Cardiac muscle cell (in vitro differentiated cells and primary cell): ENCODE data around the gene DLGAP1. TPM values are rescaled to one million over a fixed set of nuclear protein-coding genes. Genes with fewer than 3 reads are reported as not detected.

Experiments
- DNase-seq, 2 donors: peaks; one replicate each; pipeline versions ENCODE4 v3.0.0 to v3.0.0-alpha.2; 2010 to 2017; ENCODE audit warnings: low read depth in 1 of 2, low spot score in 1 of 2
- H3K27ac ChIP-seq: fragments of 200-600 bp; sonication (generic); 2 replicates; pipeline ENCODE4 v1.5.1; 2016
- H3K27me3 ChIP-seq: fragments of 200-600 bp; sonication (generic); 2 replicates; pipeline ENCODE4 v1.6.0; 2016; ENCODE audit warnings: control low read depth
- H3K36me3 ChIP-seq: fragments of 200-600 bp; sonication (generic); 2 replicates; pipeline ENCODE4 v1.5.1; 2016; ENCODE audit warnings: control low read depth
- H3K4me1 ChIP-seq: fragments of 200-600 bp; sonication (generic); 2 replicates; pipeline ENCODE4 v1.8.1; 2017; ENCODE audit warnings: low read depth, mild to moderate bottlenecking, mixed run types
- H3K4me3 ChIP-seq: fragments of 200-600 bp; sonication (generic); 2 replicates; pipeline ENCODE4 v1.5.1; 2016; ENCODE audit warnings: mild to moderate bottlenecking
- H3K9me3 ChIP-seq: fragments of 200-600 bp; sonication (generic); 2 replicates; pipeline ENCODE4 v1.5.1; 2017; ENCODE audit warnings: low read depth, mild to moderate bottlenecking, control low read depth
- polyA plus RNA-seq: library from polyadenylated mRNA; unstranded; fragments of >200 nt; fragmentation: Nextera tagmentation; extraction: Ambion mirVana; gene quantifications from 2 replicates; pipeline ENCODE4 v1.2.1, GENCODE V29; 2016
- total RNA-seq: library from RNA; depleted of rRNA; stranded (reverse); fragments of >200 nt; gene quantifications from 2 replicates; pipeline ENCODE4 v1.2.3, GENCODE V29; 2016
- TF ChIP-seq, protein P1 (sequence below): IDR thresholded peaks from 2 replicates; pipeline ENCODE4 v1.5.1; 2012; ENCODE audit warnings: low read depth, mild to moderate bottlenecking, low read length

DLGAP1 gene
- total and polyA plus RNA-seq, 2 experiments from 2014 or later: 2.5 to 7.9 TPM

DNA sequence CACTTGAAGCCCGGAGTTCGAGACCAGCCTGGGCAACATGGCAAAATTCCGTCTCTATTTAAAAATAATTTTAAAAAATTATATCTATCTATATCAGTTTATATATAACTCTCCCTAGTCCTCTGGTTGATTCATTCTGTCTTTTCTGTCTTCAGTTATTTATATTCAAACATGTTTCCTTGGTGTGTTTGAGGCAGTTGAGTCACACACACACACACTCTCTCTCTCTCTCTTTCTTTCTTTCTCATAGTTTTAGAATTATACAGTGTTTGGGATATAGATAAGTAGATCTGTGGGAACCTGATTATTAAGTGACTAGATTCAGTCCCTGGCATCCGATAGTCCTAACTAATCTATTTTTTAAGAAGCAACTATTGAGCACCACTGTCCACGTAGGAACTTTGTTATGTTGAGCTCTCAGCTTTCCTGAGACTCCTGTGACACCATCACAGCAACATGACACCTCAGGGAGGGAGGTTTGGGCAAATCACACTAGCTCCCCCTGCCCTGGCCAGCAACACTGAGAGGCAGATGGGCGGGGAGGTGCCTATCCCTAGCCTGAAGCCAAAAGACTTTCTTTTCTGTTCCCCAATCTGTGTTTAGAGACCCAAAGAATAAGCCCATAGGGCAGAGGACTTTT, 482.7 kb downstream of the DLGAP1 start:
- no peaks in the 10 kb centered on the region for H3K4me1 ChIP-seq
- no peak overlapping the region for H3K4me3 ChIP-seq
- TF ChIP-seq, protein P1, sequence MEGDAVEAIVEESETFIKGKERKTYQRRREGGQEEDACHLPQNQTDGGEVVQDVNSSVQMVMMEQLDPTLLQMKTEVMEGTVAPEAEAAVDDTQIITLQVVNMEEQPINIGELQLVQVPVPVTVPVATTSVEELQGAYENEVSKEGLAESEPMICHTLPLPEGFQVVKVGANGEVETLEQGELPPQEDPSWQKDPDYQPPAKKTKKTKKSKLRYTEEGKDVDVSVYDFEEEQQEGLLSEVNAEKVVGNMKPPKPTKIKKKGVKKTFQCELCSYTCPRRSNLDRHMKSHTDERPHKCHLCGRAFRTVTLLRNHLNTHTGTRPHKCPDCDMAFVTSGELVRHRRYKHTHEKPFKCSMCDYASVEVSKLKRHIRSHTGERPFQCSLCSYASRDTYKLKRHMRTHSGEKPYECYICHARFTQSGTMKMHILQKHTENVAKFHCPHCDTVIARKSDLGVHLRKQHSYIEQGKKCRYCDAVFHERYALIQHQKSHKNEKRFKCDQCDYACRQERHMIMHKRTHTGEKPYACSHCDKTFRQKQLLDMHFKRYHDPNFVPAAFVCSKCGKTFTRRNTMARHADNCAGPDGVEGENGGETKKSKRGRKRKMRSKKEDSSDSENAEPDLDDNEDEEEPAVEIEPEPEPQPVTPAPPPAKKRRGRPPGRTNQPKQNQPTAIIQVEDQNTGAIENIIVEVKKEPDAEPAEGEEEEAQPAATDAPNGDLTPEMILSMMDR: no peak

DNA sequence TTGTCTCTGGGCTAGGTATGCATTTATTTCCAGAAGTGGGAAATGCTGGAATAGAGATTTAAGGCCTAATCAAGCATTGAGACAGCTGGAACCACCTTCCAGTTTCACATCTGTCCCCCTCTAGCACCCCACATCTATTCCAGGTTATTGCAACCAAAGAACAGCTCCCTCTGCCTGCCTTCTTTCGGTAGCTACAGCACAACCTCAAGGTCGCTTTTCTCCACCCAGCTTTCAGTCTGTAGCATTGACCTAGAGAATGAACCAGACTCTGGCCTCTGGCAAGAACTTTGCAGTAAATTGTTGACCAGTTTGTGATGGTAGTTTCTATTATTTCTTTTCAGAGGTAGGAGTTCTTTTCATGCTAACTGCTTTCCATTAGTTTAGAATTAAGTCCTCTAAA, 484.2 kb downstream of the DLGAP1 start:
- DNase-seq: peak in 1 of 2 donors; percentile 55
- Histone ChIP-seq H3K36me3 (no peaks in the 10 kb centered on the region), H3K27me3 (no peaks in the 10 kb centered on the region), H3K4me1 (no peaks in the 10 kb centered on the region), H3K27ac (no peak overlapping the region), H3K4me3 (no peak overlapping the region), H3K9me3 (no peaks in the 10 kb centered on the region)
- TF ChIP-seq, protein P1: no peak

More for the DNA sequence above, 482.7 kb downstream of the DLGAP1 start:
- H3K9me3 ChIP-seq: no peaks in the 10 kb centered on the region
- DNase-seq: no peak
- no peak overlapping the region for H3K27ac ChIP-seq
- H3K36me3 ChIP-seq: no peaks in the 10 kb centered on the region
- H3K27me3 ChIP-seq: no peaks in the 10 kb centered on the region

DNA sequence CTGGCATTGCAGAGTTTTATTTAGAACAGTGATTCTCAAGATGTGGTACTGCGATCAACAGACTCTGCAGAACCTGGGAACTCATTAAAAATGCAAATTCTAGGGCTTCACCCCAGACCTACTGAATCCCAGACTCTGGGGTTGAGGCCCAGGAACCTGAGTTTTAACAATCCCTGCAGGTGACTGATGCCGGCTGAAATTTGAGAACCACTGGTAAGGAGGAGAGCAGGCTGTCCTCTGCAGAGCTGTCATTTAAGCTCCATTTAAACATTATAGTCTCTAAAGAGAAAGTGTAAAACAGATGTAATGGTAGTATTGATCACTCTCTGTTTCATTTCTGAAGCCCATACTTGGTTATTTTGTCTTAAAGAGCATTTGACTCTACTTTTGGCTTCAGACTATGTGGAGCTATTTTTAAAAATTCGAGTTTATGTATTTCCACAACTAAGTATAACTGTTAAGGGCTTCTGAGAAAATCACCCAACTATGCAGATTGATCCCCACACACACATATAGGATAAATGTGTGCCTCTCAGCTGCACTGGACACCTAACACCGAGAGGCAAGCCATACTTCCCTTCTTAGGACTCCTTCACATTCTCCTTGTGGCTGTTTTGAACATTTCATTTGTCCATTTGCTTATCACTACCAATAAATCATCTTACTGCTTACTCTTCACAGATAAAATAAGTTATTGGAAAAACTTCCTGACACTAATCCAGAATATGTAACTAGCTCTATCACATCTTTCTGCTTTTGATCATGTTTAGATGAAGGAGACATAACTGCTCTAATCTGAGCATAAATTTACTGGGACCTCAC, 487.5 kb downstream of the DLGAP1 start:
- H3K27me3 ChIP-seq: no peaks in the 10 kb centered on the region
- no peaks in the 10 kb centered on the region for H3K4me1 ChIP-seq
- TF ChIP-seq, protein P1: no peak
- no peak overlapping the region for H3K4me3 ChIP-seq
- no peaks in the 10 kb centered on the region for H3K36me3 ChIP-seq
- H3K9me3 ChIP-seq: no peaks in the 10 kb centered on the region
- no peak for DNase-seq
- no peak overlapping the region for H3K27ac ChIP-seq

DNA sequence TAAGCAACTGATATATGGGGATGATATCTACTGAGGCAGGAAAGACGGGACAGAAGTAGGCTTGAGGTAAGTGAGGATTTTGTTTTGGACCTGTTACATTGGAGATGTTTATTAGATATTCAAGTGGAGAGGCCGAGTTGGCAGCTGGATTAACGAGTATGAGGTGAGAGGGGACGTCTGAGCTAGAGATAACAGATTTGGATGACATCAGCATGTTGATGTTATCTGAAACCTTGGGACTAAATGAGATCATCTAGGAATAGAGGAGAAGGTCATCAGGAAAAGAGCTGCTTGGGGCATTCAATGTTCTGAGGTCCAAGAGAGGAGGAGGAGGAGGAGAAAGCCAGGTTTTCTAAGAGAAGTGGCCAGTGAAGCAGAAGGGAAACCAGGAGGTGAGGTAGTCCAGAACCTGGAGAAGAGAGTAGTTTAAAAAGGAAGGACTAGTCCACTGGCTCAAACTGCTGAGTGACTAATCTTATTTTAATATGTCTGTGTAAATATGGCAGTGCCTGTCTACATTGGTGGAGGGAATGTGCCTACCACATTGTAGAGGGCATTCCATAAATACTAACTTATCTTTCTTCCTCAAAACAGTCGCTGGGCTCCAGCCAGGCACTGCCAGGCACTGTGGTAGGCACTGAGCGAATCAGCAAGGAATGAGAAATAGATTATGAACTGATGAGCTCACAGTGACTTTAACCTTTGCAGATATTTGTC, 488.3 kb downstream of the DLGAP1 start:
- Histone ChIP-seq H3K27ac (no peak overlapping the region), H3K4me3 (no peak overlapping the region), H3K4me1 (no peaks in the 10 kb centered on the region), H3K27me3 (no peaks in the 10 kb centered on the region), H3K36me3 (no peaks in the 10 kb centered on the region), H3K9me3 (no peaks in the 10 kb centered on the region)
- TF ChIP-seq, protein P1: no peak
- peak in 1 of 2 donors; percentile 9 for DNase-seq

DNA sequence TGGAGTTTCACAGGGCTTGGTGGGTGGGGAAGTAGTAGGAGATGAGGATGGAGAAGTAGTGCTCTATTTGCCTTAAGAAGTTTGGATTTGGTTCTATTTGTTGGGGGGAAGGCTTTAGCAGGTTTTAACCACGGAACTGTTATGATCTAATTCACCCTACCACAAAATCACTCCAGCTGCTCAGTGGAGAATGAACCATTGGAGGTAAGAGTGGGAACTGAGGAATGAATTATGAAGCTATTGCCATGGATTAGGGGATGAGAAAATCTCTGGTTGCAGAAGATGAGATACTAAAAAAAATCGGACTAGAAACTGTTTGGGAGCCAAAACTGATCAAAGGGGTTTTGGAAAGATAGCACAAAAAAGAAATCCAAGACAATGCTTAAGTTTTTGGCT, 488.9 kb downstream of the DLGAP1 start:
- Histone ChIP-seq H3K36me3 (no peaks in the 10 kb centered on the region), H3K27ac (no peak overlapping the region), H3K9me3 (no peaks in the 10 kb centered on the region), H3K4me1 (no peaks in the 10 kb centered on the region), H3K27me3 (no peaks in the 10 kb centered on the region), H3K4me3 (no peak overlapping the region)
- TF ChIP-seq, protein P1: no peak
- no peak for DNase-seq
